Right renal cortex interstitium (tissue), 3 donors: ENCODE measurements around the gene FBRS. TPM values are rescaled to one million over a fixed set of nuclear protein-coding genes. Genes with fewer than 3 reads are reported as not detected.
"Not testable (repeated sequence)": the region's sequence is repeated elsewhere in the genome, so short reads cannot be mapped to it uniquely, and the experiment has no call there.

Experiments used
- DNase-seq, 3 donors: peaks; one replicate each; pipeline ENCODE4 v3.0.0-alpha.2; 2013; ENCODE audit warnings: low read depth in 3 of 3, low spot score in 2 of 3
- polyA plus RNA-seq, 3 donors: library from polyadenylated mRNA; unstranded; fragments of 120-200 nt; gene quantifications; one replicate each; pipeline ENCODE4 v1.2.1, GENCODE V29; 2013; ENCODE audit not compliant: insufficient read length in 3 of 3

Gene FBRS
- polyA plus RNA-seq, 3 donors = 40.1 to 47.7 (median 42.9) TPM

DNA sequence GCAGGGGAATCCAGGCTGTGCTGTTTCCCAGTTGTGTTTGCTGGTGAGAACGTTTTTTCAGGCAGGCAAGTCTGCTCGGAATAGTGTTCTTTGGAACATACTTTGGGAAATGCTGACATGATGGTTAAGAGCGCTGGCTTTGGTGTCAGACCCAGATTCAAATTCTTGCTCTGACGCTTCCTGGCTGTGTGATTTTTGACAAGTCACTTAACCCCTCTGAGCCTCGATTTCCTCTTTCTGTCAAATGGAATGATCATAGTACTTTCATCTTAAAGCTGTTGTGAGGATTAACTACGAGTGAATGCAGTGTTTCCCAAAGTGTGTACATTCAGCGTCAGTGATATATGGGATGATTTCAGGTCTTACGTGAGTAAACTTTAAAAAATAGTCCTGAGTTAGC is 4.8 kb downstream of the FBRS start:
- DNase-seq = no peak

- no peak for DNase-seq
These were observed 5.6 kb downstream of the FBRS start for GRCh38 chr16:30663820-30664219.

- no peak for DNase-seq
These were observed 6.4 kb downstream of the FBRS start for GRCh38 chr16:30664616-30665109.

DNA sequence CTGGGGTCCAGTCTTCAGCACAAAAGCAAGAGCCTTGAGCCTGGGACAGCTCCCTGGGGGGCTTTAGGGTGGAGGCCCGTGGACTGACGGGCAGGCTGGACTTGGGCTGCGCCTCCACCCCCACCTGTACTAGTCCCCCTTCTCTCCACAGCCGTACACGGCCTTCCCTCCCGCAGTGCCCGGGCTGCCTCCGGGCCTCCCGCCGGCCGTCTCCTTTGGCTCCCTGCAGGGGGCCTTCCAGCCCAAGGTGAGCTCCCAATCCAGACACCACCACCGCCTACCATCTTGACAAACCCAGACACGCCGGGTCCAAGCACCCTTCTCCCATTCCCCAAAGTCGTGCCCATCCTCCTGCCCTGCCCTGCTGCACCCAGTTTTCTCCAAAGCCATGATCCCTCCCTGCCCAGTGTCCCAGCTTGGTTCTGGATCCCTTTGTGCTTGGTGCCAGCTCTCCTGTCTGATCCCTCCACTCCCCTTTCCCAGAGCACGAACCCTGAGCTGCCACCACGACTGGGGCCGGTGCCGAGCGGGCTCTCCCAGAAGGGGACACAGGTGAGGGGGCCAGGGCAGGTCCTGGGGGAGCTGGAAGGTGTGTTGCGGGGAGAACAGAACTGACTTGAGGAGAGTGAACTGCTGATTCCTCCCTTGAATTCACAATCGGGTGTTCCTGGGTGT is 7.1 kb downstream of the FBRS start:
- no peak for DNase-seq

DNA sequence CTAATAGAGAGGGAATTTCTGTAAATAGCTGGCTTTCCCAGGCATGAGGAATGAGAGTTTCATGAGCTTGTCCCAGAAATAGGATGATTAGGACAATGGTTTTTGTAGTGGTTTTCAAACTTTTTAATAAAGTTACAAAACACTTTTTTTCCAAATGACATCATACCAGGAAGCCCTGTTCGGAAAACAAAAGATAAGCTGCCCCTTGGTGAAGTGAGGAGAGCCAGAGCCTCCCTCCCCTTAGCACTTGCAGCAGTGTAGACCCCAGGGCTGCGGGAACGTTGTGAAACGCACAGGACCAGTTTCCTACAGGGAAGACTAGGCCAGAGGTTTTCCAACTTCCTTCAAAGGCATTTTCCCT is 7.6 kb downstream of the FBRS start:
- no peak for DNase-seq

GRCh38 chr16:30666681-30667080 is 8.4 kb downstream of the FBRS start:
- DNase-seq = no peak

- DNase-seq = no peak
These were observed 9.2 kb downstream of the FBRS start for GRCh38 chr16:30667361-30667905.

DNA sequence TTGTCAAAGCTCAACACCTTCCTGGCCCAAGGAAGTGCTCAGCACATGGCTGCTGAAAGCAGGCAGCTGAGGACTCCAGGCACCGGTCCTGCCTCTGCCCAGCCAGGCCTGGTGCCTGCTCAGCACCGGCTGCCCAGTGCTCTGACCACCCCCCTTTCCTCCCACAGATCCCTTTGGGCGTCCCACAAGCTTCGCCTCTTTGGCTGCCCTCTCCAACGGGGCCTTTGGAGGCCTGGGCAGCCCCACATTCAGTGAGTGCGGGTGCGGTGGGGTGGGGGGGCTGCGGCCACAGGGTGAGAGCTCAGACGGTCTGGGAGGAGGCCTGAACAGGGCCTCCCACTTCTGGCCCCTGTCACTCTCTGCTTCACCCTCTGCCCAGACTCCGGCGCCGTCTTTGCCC is 10.2 kb downstream of the FBRS start:
- DNase-seq = no peak

DNA sequence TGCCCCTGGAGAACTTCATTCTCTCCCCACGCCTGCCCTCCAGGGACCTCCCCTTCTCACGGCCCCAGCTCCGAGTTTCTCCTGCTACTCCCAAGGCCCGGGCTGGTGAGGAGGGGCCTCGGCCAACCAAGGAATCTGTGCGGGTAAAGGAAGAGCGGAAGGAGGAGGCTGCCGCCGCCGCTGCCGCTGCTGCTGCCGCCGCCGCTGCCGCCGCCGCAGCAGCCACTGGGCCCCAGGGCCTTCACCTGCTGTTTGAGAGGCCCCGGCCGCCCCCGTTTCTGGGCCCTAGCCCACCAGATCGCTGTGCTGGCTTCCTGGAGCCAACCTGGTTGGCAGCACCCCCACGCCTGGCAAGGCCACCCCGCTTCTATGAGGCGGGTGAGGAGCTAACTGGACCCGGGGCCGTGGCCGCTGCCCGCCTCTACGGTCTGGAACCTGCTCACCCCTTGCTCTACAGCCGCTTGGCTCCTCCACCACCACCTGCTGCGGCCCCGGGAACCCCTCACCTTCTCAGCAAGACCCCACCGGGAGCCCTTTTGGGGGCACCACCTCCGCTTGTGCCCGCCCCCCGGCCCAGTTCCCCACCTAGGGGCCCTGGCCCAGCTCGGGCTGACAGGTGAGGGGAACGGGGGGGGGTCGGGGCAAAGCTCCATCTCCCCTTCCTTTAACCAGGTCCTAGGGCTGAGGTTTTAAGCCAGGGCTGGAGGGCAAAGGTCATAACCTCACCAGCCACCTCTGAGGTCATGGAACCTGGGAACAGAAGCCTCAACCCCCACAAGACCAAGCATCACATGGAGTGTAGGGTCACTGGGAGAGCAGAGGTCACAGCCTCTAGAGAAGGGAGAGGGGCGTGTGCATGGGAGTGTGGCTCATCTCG is 11.0 kb downstream of the FBRS start:
- no peak for DNase-seq

DNA sequence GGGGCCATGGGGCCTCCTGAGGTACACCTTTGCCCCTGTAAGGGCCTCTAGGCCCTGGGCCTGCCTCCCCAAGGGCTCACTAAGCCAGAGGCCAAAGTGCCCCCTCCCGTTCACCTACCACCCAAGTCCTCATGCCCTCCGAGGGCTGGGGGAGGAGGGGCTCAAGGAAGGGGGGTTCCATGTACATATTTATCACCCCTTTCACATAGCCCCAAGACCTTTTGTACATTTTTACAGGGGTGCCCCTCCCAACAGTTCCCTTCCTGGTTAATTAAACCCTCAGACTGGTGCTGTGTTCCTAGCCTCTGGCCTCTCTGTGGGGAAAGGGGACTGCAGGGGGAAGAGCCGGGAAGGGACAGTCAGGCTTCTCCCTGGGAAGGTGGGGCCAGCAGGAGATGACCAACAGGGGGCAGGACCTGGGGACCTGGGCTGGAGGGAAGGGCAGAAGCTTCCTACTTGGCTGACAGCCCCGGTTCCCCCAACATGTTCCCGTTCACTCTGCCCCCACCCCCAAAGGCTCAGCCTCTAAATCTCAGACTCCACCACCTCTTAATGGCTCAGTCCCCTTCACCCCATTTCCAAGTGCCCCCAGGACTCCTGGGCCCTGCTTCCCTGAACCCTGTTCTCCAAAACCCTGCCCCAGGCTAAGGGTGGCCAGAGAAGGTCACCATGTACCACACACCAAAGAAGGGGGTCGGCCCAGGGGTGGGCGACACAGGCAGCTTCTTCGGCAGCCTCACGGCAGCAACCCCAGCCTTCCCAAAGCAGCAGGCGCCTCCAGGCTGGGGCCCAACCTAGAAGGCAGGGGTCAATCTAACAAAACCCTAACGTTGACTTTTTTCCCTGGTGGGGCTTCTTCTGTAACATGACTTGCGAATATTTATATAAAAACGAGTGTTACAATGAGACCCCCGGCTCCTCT is 11.9 kb downstream of the FBRS start:
- DNase-seq = no peak

DNA sequence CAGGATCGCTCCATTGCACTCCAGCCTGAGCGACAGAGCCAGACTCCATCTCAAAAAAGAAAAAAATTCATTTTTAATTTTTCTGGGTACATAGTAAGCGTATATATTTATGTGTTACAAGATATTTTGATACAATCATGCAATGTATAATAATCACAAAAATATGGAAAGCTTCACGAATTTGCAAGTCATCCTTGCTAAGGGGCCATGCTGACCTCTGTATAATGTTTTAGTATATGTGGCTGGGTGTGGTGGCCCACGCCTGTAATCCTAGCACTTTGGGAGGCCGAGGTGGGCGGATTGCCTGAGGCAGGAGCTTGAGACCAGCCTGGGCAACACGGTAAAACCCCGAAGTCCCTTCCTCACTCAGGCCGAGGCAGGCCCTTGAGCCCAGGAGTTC is 16.9 kb downstream of the FBRS start:
- DNase-seq = no peak

DNA sequence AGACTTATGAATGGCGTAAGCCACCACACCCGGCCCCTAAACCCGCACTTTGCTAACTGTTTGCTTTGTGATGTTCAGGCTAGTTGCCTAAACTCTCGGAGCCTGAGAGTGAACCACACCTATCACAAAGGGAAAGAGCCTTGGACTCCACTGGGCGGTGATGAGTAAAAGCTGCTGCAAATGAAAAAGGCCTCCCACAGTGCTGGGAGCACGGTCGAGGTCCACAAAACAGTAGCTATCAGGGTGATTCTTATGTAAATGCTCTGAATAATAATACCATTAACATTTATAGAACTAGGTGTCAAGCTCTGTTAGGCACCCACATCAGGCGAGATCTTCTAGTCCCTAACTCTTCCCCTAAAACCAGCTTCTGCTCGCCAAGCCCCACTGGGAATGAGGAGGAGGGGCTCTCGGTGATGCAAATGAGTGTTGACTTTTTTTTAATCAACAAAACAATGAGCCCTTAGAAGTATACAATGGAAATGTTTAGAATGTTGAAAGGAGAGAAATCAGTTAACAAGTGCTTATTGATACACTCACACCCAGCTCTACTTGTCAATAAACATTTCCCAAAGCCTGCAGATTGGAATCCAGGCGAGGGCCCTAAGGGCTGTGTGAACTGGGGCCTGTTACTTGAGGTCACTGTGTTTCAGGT is 19.8 kb downstream of the FBRS start:
- DNase-seq = no peak

GRCh38 chr16:30678586-30678970 is 20.3 kb downstream of the FBRS start:
- DNase-seq = no peak

GRCh38 chr16:30680326-30680725 is 22.1 kb downstream of the FBRS start:
- no peak for DNase-seq

DNA sequence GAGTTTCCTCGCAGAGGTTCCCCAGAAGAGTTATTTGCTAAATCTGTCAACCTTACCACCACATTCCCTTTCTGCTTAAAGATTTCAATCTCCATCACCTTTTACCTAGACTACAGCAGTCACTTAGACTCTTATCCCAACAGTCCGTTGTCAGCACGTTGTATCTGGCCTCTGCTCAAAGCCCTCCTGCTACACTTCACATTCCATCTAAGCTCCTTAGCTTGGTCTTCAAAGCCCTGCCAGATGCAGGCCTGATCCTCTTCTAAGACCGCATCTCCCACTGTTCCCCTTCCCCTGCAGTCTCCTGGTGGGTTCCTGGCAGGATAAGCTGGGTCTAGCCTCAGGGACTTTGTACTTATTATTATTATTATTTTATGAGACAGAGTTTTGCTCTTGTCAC is 30.5 kb downstream of the FBRS start:
- DNase-seq = no peak

DNA sequence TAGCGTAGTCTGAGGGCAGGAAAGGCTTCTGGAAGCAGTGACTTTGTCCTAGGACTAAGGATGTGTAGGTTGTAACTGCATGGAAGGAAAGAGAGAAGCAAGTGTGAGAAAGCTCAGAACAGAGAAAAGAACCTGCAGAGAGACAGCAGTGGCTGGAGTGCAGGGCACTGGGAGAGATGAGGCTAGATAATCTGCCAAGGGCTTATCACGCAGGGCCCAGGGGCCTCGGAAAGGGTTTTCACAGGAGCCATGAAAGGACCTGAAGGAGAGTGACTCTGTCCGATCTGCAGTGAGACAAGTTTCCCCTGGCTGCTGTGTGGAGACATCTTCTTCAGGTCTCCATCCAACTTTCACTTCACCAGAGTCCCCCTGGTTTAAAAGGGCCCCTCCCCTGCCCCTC is 33.7 kb downstream of the FBRS start:
- DNase-seq = no peak

GRCh38 chr16:30692396-30693064 is 34.3 kb downstream of the FBRS start:
- no peak for DNase-seq

GRCh38 chr16:30694926-30695693 is 36.9 kb downstream of the FBRS start:
- DNase-seq = no peak

GRCh38 chr16:30696646-30697045 is 38.4 kb downstream of the FBRS start:
- DNase-seq = not testable (repeated sequence)
